NT2/D1 (cell line): Measurements from ENCODE around the gene TMEM100.

Experiments used
- SUZ12 ChIP-seq: IDR thresholded peaks from 2 replicates; pipeline ENCODE4 v1.6.1; 2011; ENCODE audit not compliant: insufficient read length, insufficient read depth; ENCODE audit errors: extremely low read depth
- YY1 ChIP-seq: IDR thresholded peaks from 2 replicates; pipeline ENCODE4 v1.6.1; 2011; ENCODE audit not compliant: insufficient read length, insufficient read depth
- ZNF274 ChIP-seq: IDR thresholded peaks from 2 replicates; pipeline ENCODE4 v1.6.1; 2011; ENCODE audit warnings: mild to moderate bottlenecking, low read depth, low read length

GRCh38 chr17:55717432-55717831, 5.2 kb downstream of the TMEM100 start:
- no peak for TF ChIP-seq YY1
- TF ChIP-seq ZNF274, result no peak
- TF ChIP-seq SUZ12, result no peak
